Kidney (tissue), 14 donors: ENCODE data around the gene ADGRL3. TPM values are rescaled to one million over a fixed set of nuclear protein-coding genes. Genes with fewer than 3 reads are reported as not detected.

Experiments used
- DNase-seq, 5 donors: peaks; one replicate each; pipeline ENCODE4 v3.0.0-alpha.2; 2013 to 2020
- FAIRE-seq: peaks from 2 replicates; lab custom pipeline; 2012; peaks lifted over from hg19 to GRCh38; lab: Jason Lieb, UNC
- H3K27ac ChIP-seq, 2 donors: one replicate each; pipeline ENCODE4 v1.7.0; 2013; ENCODE audit warnings: low read depth in 2 of 2, low read length in 2 of 2, inconsistent platforms in 1 of 2
- H3K27me3 ChIP-seq: one replicate; pipeline ENCODE4 v1.7.1; 2013; ENCODE audit warnings: low read length, inconsistent platforms; ENCODE audit not compliant: control insufficient read depth, insufficient read depth
- H3K36me3 ChIP-seq, 3 donors: one replicate each; pipeline versions ENCODE4 v1.7.0 to v1.7.1; 2013; ENCODE audit warnings: low read length in 3 of 3, control low read depth in 1 of 3, inconsistent platforms in 1 of 3; ENCODE audit not compliant: insufficient read depth in 3 of 3, control insufficient read depth in 2 of 3
- H3K4me1 ChIP-seq, 3 donors: one replicate each; pipeline versions ENCODE4 v1.7.0 to v1.7.1; 2013; ENCODE audit warnings: low read length in 3 of 3, inconsistent platforms in 1 of 3, low read depth in 1 of 3; ENCODE audit not compliant: control insufficient read depth in 2 of 3, insufficient read depth in 2 of 3
- H3K4me3 ChIP-seq, 3 donors: one replicate each; pipeline versions ENCODE4 v1.7.0 to v1.8.1; 2013; ENCODE audit warnings: low read length in 3 of 3, control low read depth in 1 of 3, inconsistent platforms in 1 of 3
- H3K9ac ChIP-seq, 3 donors: one replicate each; pipeline versions ENCODE4 v1.7.0 to v1.7.1; 2013; ENCODE audit warnings: low read length in 3 of 3, control low read depth in 1 of 3, inconsistent platforms in 1 of 3
- H3K9me3 ChIP-seq, 3 donors: one replicate each; pipeline versions ENCODE4 v1.7.0 to v1.7.1; 2013; ENCODE audit warnings: low read length in 3 of 3, control low read depth in 1 of 3, inconsistent platforms in 1 of 3; ENCODE audit not compliant: control insufficient read depth in 2 of 3, insufficient read depth in 1 of 3
- CTCF ChIP-seq: IDR thresholded peaks from 3 replicates; pipeline ENCODE4 v1.5.1; 2012; ENCODE audit warnings: mild to moderate bottlenecking, moderate library complexity, borderline replicate concordance; ENCODE audit not compliant: insufficient read depth; ENCODE audit errors: extremely low read depth
- intact Hi-C: fragments of 100-400 bp; cut with DNase I; formaldehyde crosslinking; loops from one replicate; pipeline ENCODE4 v1.11.1; 2022
- polyA plus RNA-seq: library from polyadenylated mRNA; stranded (reverse); fragments of 350-450 nt; fragmentation: Illumina TruSeq; extraction: RNeasy Lipid Tissue Mini Kit (QIAGEN cat#74804); gene quantifications from one replicate; pipeline ENCODE4 v1.2.3, GENCODE V29; 2014; ENCODE audit warnings: low read depth, low replicate concordance; ENCODE audit not compliant: insufficient read depth
- total RNA-seq: library from RNA; stranded (reverse); fragmentation: NEBNext Ultra II Directional; extraction: Animal tissue kit (Norgen Biotek cat#: 25700); gene quantifications from one replicate; pipeline ENCODE4 v1.2.1, GENCODE V29; 2021
- donor health status: control.
- donor health status: control.
- donor health status: control.
- donor health status: control.
- donor health status: control.
- donor health status: DM: yes; HTN: yes; CAD: no.
- donor health status: Normal renal cell carcinoma (clear cell type).

ADGRL3 gene
- total and polyA plus RNA-seq, 2 donors from 2014 or later: 1.3 to 8.9 TPM

GRCh38 chr4:61231421-61231820 is 31.3 kb downstream of the ADGRL3 start:
- H3K27ac ChIP-seq: no peak overlapping the region
- no peak for FAIRE-seq

GRCh38 chr4:61239250-61239649 is 39.1 kb downstream of the ADGRL3 start:
- no peak overlapping the region for H3K4me3 ChIP-seq
- H3K27ac ChIP-seq: no peak overlapping the region
- no peaks in the 10 kb centered on the region for H3K4me1 ChIP-seq
- no peak overlapping the region for H3K9ac ChIP-seq
- intact Hi-C loops: no loop called here
- H3K36me3 ChIP-seq: no peaks in the 10 kb centered on the region
- FAIRE-seq: no peak
- H3K9me3 ChIP-seq: no peaks in the 10 kb centered on the region
- no peak for DNase-seq
- no peak for TF ChIP-seq CTCF
- H3K27me3 ChIP-seq: no peaks in the 10 kb centered on the region

More at GRCh38 chr4:61231421-61231820, 31.3 kb downstream of the ADGRL3 start:
- intact Hi-C loops: no loop called here
- no peaks in the 10 kb centered on the region for H3K9me3 ChIP-seq
- H3K4me3 ChIP-seq: no peak overlapping the region
- no peaks in the 10 kb centered on the region for H3K4me1 ChIP-seq
- no peaks in the 10 kb centered on the region for H3K27me3 ChIP-seq
- no peak for TF ChIP-seq CTCF
- H3K9ac ChIP-seq: no peak overlapping the region
- DNase-seq: no peak
- H3K36me3 ChIP-seq: no peaks in the 10 kb centered on the region

GRCh38 chr4:61243962-61244361 is 43.8 kb downstream of the ADGRL3 start:
- Histone ChIP-seq H3K4me1 (peaks cover 0 to 5% (median 0%) of the 10 kb centered on the region in 3 donors), H3K4me3 (no peak overlapping the region), H3K36me3 (no peaks in the 10 kb centered on the region), H3K27me3 (no peaks in the 10 kb centered on the region), H3K27ac (no peak overlapping the region), H3K9ac (no peak overlapping the region), H3K9me3 (no peaks in the 10 kb centered on the region)
- intact Hi-C loops: no loop called here
- FAIRE-seq (no peak), DNase-seq (peak in 2 of 5 donors; percentile 60 to 66)
- no peak for TF ChIP-seq CTCF
